Right lung (tissue), 10 donors: ENCODE measurements around the gene OR2G2. TPM values are rescaled to one million over a fixed set of nuclear protein-coding genes. Genes with fewer than 3 reads are reported as not detected.

Experiments
- DNase-seq, 2 donors: peaks; one replicate each; pipeline ENCODE4 v3.0.0-alpha.2; 2013
- long read RNA-seq, 8 donors: transcript quantifications; one replicate each; lab custom pipeline, GENCODE V29; 2026
- polyA plus RNA-seq, 5 donors: library from polyadenylated mRNA; unstranded; fragments of 120-200 nt; gene quantifications; one replicate each; pipeline versions ENCODE4 v1.2.1 to v1.2.3, GENCODE V29; 2013; ENCODE audit warnings: inconsistent platforms in 1 of 5, low replicate concordance in 1 of 5; ENCODE audit not compliant: insufficient read length in 5 of 5, insufficient read depth in 1 of 5

OR2G2 gene, protein sequence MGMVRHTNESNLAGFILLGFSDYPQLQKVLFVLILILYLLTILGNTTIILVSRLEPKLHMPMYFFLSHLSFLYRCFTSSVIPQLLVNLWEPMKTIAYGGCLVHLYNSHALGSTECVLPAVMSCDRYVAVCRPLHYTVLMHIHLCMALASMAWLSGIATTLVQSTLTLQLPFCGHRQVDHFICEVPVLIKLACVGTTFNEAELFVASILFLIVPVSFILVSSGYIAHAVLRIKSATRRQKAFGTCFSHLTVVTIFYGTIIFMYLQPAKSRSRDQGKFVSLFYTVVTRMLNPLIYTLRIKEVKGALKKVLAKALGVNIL
- polyA plus RNA-seq = not detected
- long read RNA-seq, donor 1 = 0 reads
- long read RNA-seq, donor 2 = 0 reads
- long read RNA-seq, donor 3 = 0 reads
- long read RNA-seq, donor 4 = 0 reads
- long read RNA-seq, donor 5 = 0 reads
- long read RNA-seq, donor 6 = 0 reads
- long read RNA-seq, donor 7 = 0 reads
- long read RNA-seq, donor 8 = 0 reads

DNA sequence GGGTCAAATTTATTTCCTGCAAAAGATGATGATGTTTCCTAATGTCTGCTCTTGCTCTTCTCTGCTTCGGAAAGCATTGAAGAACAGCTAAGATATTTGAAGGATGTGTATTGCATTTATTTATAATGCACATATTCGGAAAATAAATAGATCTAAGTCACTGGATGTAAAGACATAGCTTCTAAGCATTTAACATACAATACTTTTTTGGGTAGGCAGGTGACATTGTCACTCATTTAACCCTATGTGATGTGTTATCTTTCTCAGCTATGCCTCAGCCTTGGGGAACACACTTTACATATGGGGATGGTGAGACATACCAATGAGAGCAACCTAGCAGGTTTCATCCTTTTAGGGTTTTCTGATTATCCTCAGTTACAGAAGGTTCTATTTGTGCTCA lies at the start of gene OR2G2:
Gene OR2G2 (plus strand): TSS at position 301 of the 400 bp plus-strand sequence. CDS start 0 bp downstream, at position 301.
- DNase-seq = no peak

DNA sequence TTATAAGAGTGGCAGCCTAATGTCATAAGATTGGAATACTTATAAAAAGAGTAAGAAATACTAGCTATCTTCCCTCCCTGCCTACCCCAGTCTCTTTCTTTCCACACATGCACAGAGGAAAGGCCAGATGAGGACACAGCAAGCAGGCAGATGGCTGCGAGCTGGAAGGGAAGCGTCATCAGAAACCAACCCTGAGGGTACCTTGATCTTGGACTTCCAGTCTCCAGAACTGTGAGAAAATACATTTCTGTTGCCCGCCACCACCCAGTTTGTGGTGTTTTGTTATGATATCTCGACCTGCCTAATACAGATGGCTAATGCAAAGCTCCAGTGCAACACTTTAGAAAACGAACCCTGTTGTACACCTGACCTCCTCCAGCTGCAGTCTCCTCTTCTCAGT lies 49.6 kb upstream of the OR2G2 start:
- no peak for DNase-seq

- DNase-seq = no peak
These were observed 48.9 kb upstream of the OR2G2 start for GRCh38 chr1:247539215-247539614.

DNA sequence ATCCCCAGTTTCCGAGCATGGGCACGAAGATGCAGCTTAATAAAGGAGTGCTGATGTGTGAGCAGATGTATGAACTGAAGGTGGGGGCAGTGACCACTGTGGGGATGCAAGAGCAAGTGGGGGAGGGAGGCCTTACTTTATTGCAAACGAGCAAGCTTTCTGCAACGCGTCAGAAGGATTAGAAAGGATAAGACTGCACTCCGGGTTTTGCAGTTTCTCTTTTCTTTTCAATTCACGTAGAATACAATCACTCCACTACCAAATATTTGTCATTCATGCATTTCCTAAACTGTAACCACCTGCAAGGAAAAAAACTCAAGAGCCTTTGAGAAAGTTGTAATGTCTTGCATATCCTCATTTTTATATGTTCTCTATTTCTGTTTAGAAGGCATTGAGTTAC lies 47.6 kb upstream of the OR2G2 start:
- DNase-seq = no peak

DNA sequence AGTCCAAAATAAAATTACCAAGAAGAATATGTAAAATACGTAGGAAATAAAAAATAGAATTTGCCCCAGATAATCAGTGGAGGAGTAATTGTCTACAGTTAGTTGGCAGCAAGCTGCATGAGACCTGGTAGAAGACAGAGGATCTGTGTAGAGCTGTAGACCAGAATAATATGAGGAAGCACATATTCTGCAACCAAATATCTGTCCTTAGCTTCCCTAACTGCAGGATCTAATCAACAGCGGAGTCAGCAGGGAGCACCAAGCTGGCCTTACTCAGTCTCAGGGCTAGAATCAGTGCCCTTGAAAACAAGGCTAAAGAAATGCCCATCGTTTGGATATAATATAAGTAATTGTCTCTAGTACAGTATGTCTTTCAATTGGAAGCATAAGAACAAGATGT lies 45.3 kb upstream of the OR2G2 start:
- DNase-seq = no peak

GRCh38 chr1:247548092-247548491 lies 40.1 kb upstream of the OR2G2 start:
- no peak for DNase-seq

- no peak for DNase-seq
These were observed 39.4 kb upstream of the OR2G2 start, which contains the start of gene GCSAML for GRCh38 chr1:247548769-247549182. Gene GCSAML (plus strand): TSS chr1:247549134. CDS start chr1:247549192, 58 bp downstream.

- no peak for DNase-seq
These were observed 36.4 kb upstream of the OR2G2 start for GRCh38 chr1:247551721-247552120.

DNA sequence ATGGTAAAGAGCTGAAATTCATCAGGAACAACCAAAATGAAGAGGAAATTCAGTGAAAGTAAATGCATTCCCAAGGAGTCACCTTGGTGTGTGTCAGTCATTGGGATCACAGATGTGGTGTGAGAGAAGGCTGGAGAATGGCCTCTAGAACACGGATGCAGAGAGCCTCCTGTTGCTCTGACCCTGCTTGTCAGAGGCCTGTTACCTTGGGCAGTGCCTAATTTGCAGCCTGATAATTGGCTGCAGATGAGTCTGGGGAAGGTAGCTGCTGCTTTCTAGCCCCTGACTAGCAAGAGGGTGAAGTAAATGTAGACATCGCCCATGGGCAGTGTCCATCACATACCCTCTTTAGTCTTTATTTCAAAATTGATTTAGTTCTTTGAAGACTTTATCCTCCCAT lies 35.9 kb upstream of the OR2G2 start:
- DNase-seq = no peak

DNA sequence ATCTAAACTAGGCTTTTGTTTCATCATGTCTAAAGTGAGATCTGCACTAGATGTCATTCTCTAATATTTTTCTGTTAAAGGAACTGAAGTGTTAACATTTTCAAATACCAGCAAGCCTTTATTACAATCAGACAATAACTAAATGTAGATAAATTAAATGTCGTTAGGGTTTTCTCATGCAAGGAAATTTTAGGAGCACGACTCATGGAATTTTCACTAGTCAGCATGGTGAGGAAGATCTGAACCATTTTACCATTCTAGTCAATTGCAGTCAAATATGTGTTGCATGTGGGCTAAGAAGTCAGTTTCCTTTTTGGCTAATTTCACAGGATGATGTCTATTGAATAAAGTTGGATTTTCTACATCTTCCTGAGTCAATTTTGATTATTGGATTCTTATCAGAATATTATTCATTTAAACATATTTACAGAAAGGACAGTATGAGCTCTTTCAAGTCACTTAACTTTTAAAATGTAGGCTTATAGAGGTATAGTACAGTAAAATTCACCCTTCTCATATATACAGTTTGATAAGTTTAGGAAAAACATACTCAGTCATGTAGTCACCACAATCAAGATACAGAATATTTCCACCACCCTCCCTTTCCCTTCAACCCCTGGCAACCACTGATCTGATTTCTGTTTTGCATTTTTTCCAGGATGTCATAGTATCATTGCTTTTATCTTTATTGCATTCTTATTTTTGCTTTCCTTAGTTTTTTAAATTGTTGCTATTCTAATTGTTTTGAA lies 30.1 kb upstream of the OR2G2 start:
- no peak for DNase-seq

DNA sequence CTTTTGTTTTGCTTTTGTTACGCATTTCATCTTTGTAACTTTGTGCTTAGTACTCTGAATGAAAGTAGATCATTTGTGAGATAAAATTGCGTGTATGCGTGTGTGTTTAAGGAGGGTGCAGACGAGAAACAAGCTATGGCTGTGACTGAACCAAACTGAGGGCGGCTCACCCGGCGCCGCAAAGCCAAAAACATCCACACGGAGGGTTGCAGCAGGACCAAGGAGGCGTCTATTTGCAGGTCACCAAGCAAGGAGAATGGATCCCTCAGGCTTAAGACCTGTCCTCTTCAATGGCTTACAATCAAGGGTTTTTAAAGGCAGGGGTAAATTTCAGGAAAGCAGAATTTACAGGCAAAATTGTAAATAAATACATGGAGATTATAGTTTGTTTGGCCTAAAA lies 26.4 kb upstream of the OR2G2 start:
- no peak for DNase-seq

DNA sequence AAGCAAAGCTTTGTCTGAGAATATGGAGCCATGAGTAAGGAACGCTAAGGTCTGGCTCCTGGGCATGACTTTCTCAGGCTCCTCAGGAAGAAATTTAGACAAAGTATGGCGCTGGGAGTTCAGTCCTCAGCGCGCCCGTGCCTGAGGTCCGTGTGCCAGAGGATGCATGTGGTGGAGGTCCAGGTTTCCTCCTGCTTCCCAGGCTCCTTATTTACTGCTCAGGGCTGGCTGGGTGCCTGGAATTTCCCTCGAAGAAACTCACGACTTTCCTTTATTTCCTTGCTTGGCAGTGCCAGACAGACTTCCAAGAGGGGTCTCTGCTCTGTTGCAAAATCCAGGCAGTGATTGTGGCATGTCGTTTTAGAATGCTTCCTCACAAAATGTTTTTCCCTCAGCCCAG lies 26.0 kb upstream of the OR2G2 start:
- no peak for DNase-seq

GRCh38 chr1:247574236-247574635 lies 13.9 kb upstream of the OR2G2 start:
- DNase-seq = no peak

DNA sequence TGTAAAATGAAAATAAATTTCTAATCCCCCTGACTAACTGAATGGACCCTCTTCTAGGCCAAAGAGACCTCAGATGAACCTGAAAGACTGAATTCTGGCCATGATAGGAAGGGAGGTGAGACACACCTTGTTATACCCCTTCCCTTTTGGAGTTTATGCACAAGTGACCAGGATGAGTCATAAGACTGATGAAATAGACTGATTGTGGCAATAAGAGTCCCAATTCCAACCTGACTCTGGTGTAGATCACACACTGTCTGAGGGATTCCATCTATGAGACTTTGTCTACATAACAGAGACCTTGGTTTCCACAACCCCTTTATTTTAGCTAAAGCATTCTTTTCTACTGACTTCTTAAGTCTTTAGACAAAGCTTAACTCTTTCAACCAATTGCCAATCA lies 13.5 kb upstream of the OR2G2 start:
- no peak for DNase-seq

DNA sequence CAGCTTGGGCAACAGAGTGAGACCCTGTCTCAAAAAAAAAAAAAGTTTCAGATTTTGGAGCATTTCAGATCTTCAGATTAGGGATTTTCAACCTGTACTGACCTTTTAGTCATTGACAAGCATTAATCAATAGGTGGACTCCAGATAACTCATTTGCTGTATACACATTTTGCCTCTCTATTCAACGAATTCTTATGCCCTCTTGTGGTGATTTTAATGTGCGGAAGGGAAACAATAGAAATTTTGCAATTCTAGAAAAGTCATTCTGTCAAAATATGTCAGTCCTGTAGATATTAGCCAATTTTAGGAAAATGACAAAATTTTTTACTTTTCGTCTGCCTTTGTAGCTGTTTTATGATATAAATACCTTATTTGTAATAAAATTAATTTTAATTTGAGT lies 11.6 kb upstream of the OR2G2 start:
- DNase-seq = no peak

- DNase-seq = no peak
These were observed 9.2 kb upstream of the OR2G2 start for GRCh38 chr1:247578946-247579460.

DNA sequence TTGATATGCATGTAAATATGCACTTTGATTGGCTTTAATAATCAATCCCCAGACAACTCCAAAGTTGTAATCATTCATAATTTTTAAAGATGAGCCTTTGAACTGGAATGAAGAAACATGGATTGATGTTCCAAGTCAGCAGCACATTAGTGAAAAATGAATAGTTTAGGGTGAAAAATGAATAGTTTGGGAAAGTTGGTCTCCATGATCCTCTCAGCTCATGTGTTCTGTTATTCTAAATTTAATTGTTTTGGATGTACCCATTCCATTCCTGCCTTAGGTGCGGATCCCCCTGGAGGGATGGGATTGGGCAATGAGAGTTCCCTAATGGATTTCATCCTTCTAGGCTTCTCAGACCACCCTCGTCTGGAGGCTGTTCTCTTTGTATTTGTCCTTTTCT lies 17.1 kb downstream of the OR2G2 start, which contains the start of gene OR2G3:
Gene OR2G3 (plus strand): TSS at position 301 of the 400 bp plus-strand sequence. CDS start 0 bp downstream, at position 301.
- DNase-seq = no peak

GRCh38 chr1:247613405-247613804 lies 25.2 kb downstream of the OR2G2 start:
- no peak for DNase-seq

GRCh38 chr1:247614625-247615024 lies 26.5 kb downstream of the OR2G2 start:
- no peak for DNase-seq

DNA sequence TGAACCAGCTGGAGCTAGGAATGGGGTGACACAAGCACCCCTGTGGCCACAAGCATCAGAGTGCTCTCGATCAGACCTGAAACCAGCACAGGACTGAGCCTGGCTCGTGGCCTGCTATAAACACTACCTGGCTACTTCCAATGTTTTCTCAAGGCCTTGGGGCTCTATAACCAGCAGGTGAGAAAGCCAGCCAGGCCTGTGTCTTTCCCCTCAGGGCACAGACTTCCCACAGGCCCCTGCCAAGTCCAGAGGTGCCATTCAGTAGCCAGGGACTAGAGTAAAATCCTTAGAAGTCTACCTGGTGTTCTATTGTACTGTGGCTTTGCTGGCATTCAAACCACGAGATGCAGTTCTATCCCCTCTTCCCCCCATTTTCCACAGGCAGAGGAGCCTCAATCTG lies 39.8 kb downstream of the OR2G2 start:
- no peak for DNase-seq

DNA sequence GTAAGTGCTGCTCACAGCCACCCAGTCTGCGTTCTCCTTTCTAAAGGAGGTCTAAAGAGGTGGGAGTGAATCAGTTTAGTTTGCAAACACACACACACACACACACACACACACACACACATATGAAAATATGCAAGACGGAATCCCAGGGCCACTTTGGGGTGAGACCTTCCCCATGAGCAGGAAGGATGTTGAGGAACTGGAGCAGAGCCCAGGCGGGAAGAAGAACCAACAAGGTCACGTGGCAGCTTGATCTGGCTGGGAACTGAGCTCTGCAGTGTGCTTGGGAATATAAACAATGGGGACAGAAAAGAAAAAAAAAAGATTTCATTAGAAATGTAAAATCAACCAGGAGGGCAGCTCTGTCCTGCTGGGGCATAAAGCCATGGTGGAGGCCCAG lies 49.9 kb downstream of the OR2G2 start:
- DNase-seq = no peak

DNA sequence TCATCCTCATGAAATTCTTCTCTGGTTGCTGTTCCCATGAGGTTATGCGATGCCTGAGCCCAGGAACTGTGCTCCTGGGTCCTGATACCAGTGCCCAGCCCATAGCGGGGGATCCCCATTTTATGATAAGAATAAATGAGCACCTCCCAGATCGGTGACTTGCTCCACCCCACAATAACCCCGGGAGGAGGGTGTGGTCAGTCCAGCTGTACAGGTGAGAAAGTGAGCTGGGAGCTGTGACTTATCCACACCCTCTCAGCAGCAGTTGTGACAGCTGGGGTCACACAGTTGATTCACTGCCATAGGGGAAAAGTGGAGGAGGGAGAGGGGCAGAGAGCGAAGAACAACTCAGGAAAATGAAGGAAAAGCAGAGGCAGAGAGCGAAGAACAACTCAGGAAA lies 50.6 kb downstream of the OR2G2 start:
- no peak for DNase-seq
